ENCODE results near the gene CGAS. TPM values are rescaled to one million over a fixed set of nuclear protein-coding genes. Genes with fewer than 3 reads are reported as not detected.

The CGAS gene
- total and polyA plus RNA-seq, 9 of the 15 experiments (the other 6 are each of a cell fraction or from before 2014, with no cell fraction given), result 0.01 to 0.32 (median 0.06) TPM; not detected in 2

DNA sequence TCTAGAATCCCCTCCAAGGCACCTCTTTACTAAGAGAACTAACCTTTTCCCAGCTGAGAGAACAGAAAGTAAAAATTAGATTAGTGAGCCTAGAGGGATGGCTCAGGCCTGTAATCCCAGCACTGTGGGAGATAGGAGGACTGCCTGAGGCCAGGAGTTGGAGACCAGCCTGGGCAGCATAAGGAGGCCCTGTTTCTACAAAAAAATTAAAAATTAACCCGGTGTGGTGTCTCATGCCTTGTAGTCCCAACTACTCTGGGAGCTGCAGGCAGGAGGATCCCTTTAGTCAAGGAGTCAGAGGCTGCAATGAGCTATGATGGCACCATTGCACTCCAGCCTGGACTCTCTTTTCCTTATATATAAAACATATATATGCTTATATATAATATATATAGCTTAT lies 76.9 kb downstream of the CGAS start:
- Histone ChIP-seq H3K4me2 (ENCODE audit: insufficient read depth, low read length) (no peak overlapping the region), H3K9me3 (replicated peaks; ENCODE audit: control insufficient read depth, insufficient read depth, low read depth, low read length) (no peaks in the 10 kb centered on the region), H3K4me1 (replicated peaks in 1 of 2; ENCODE audit: control insufficient read depth in 2 of 2, insufficient read depth in 2 of 2, low read length in 2 of 2) (peaks cover 0 to 5% of the 10 kb centered on the region in 2 experiments; a peak in 1 of 5 replicates), H3K36me3 (ENCODE audit: control insufficient read depth, insufficient read depth, low read length) (no peaks in the 10 kb centered on the region), H3K27me3 (ENCODE audit: control insufficient read depth in 2 of 2, insufficient read depth in 2 of 2, low read length in 2 of 2) (no peaks in the 10 kb centered on the region), H3K79me2 (ENCODE audit: control insufficient read depth, insufficient read depth, low read length) (no peaks in the 10 kb centered on the region), H3K9ac (ENCODE audit: insufficient read depth in 1 of 2, low read depth in 2 of 2, low read length in 2 of 2) (no peak overlapping the region), H3K4me3 (no peak overlapping the region), H3K27ac (ENCODE audit: extremely low read depth, low read depth, low read length) (no peak overlapping the region), H2AFZ (ENCODE audit: low read depth, low read length) (no peak overlapping the region), H3K9me1 (ENCODE audit: control insufficient read depth, insufficient read depth, low read length) (no peaks in the 10 kb centered on the region), H4K20me1 (replicated peaks; ENCODE audit: control insufficient read depth, insufficient read depth, low read length) (no peaks in the 10 kb centered on the region)
- TF ChIP-seq ZNF143 (CRISPR knock-in tag; IDR thresholded peaks at IDR 0.05) (no peak), ZKSCAN3 (CRISPR knock-in tag; IDR thresholded peaks at IDR 0.05) (no peak), U2AF1 (optimal IDR thresholded peaks at IDR 0.05; ENCODE audit: low read depth, low read length) (no peak), KDM5B (IDR thresholded peaks at IDR 0.05; ENCODE audit: insufficient replicate concordance, low read depth, low read length) (no peak), ZBTB1 (CRISPR knock-in tag; IDR thresholded peaks at IDR 0.05; ENCODE audit: borderline replicate concordance, low read depth) (no peak), DDX20 (tag; IDR thresholded peaks at IDR 0.05; ENCODE audit: low read depth) (no peak)
- TF ChIP-seq, protein P1, sequence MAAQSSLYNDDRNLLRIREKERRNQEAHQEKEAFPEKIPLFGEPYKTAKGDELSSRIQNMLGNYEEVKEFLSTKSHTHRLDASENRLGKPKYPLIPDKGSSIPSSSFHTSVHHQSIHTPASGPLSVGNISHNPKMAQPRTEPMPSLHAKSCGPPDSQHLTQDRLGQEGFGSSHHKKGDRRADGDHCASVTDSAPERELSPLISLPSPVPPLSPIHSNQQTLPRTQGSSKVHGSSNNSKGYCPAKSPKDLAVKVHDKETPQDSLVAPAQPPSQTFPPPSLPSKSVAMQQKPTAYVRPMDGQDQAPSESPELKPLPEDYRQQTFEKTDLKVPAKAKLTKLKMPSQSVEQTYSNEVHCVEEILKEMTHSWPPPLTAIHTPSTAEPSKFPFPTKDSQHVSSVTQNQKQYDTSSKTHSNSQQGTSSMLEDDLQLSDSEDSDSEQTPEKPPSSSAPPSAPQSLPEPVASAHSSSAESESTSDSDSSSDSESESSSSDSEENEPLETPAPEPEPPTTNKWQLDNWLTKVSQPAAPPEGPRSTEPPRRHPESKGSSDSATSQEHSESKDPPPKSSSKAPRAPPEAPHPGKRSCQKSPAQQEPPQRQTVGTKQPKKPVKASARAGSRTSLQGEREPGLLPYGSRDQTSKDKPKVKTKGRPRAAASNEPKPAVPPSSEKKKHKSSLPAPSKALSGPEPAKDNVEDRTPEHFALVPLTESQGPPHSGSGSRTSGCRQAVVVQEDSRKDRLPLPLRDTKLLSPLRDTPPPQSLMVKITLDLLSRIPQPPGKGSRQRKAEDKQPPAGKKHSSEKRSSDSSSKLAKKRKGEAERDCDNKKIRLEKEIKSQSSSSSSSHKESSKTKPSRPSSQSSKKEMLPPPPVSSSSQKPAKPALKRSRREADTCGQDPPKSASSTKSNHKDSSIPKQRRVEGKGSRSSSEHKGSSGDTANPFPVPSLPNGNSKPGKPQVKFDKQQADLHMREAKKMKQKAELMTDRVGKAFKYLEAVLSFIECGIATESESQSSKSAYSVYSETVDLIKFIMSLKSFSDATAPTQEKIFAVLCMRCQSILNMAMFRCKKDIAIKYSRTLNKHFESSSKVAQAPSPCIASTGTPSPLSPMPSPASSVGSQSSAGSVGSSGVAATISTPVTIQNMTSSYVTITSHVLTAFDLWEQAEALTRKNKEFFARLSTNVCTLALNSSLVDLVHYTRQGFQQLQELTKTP (IDR thresholded peaks at IDR 0.05; ENCODE audit: low read depth in 1 of 2, partially characterized antibody in 2 of 2), result no peak
- ChIA-PET CTCF (ENCODE audit: low intra/inter-chr PET ratio) (no interaction called here), POLR2A (no interaction called here)
- BruUV-seq (replicated peaks), result no TSS peak
- in situ Hi-C loops (cut with MboI) (no loop called here), intact Hi-C loops (cut with micrococcal nuclease) (no loop called here)
- WGBS (ENCODE audit: insufficient coverage, low coverage, missing lambda C conversion rate), result 10% methylated on average over 1 of the region's 1 CpG
- ATAC-seq (no peak), DNase-seq (ENCODE audit: extremely low read depth in 1 of 4, low spot score in 3 of 4) (no peak), FAIRE-seq (no peak)

Small RNAs within 50 kb of the gene (small RNA-seq; reads per million reads assigned to genes)
- not detected for gene RN7SL827P
- not detected for gene RNU6-975P

Other genes starting within 250 kb of the CGAS start
Only the 7 nearest of the 10 such genes appear.
- gene KHDC1, start 189.1 kb downstream of the CGAS start, total RNA-seq (2014; rRNA removed), result 2.5 and 3.7 TPM in 2 replicates
- gene KHDC1, start 189.1 kb downstream of the CGAS start, total RNA-seq (2014; rRNA removed; fragmentation: Illumina TruSeq; extraction: Trizol), result 5.5 and 5.6 TPM in 2 replicates
- 5.3 and 5.8 TPM in 2 replicates for gene KHDC1, start 189.1 kb downstream of the CGAS start, total RNA-seq (2015; rRNA removed; fragmentation: Illumina TruSeq; extraction: Trizol)
- 7.6 and 8.0 TPM in 2 replicates for gene KHDC1, start 189.1 kb downstream of the CGAS start, total RNA-seq (2021)
- gene KHDC1, start 189.1 kb downstream of the CGAS start, polyA plus RNA-seq (2011; rRNA removed), result 7.5 and 9.1 TPM in 2 replicates
- 8.6 and 9.7 TPM in 2 replicates for gene KHDC1, start 189.1 kb downstream of the CGAS start, polyA plus RNA-seq (2014; fragmentation: Illumina TruSeq; extraction: Trizol)
- 10 to 100 TPM; 16.1 to 19.5 TPM for gene KHDC1, start 189.1 kb downstream of the CGAS start, polyA plus RNA-seq (2014; fragmentation: Nextera tagmentation; extraction: Ambion mirVana)
- gene KHDC1, start 189.1 kb downstream of the CGAS start, polyA plus RNA-seq (2014; rRNA removed), result 9.4 and 11.8 TPM in 2 replicates
- gene DPPA5, start 98.0 kb downstream of the CGAS start, total RNA-seq (2014; rRNA removed), result not detected in 2 replicates
- gene DPPA5, start 98.0 kb downstream of the CGAS start, total RNA-seq (2014; rRNA removed; fragmentation: Illumina TruSeq; extraction: Trizol), result not detected in 2 replicates
- gene DPPA5, start 98.0 kb downstream of the CGAS start, total RNA-seq (2015; rRNA removed; fragmentation: Illumina TruSeq; extraction: Trizol), result not detected in 2 replicates
- not detected in 2 replicates for gene DPPA5, start 98.0 kb downstream of the CGAS start, total RNA-seq (2021)
- not detected in 2 replicates for gene DPPA5, start 98.0 kb downstream of the CGAS start, polyA plus RNA-seq (2011; rRNA removed)
- gene DPPA5, start 98.0 kb downstream of the CGAS start, polyA plus RNA-seq (2014; fragmentation: Illumina TruSeq; extraction: Trizol), result not detected in 2 replicates
- not detected for gene DPPA5, start 98.0 kb downstream of the CGAS start, polyA plus RNA-seq (2014; fragmentation: Nextera tagmentation; extraction: Ambion mirVana)
- gene DPPA5, start 98.0 kb downstream of the CGAS start, polyA plus RNA-seq (2014; rRNA removed), result not detected in 2 replicates
- not detected in 2 replicates for gene KHDC3L, start 89.6 kb downstream of the CGAS start, total RNA-seq (2014; rRNA removed)
- not detected in 2 replicates for gene KHDC3L, start 89.6 kb downstream of the CGAS start, total RNA-seq (2014; rRNA removed; fragmentation: Illumina TruSeq; extraction: Trizol)
- not detected in 2 replicates for gene KHDC3L, start 89.6 kb downstream of the CGAS start, total RNA-seq (2015; rRNA removed; fragmentation: Illumina TruSeq; extraction: Trizol)
- not detected in 2 replicates for gene KHDC3L, start 89.6 kb downstream of the CGAS start, total RNA-seq (2021)
- gene KHDC3L, start 89.6 kb downstream of the CGAS start, polyA plus RNA-seq (2011; rRNA removed), result not detected in 2 replicates
- not detected in 2 replicates for gene KHDC3L, start 89.6 kb downstream of the CGAS start, polyA plus RNA-seq (2014; fragmentation: Illumina TruSeq; extraction: Trizol)
- gene KHDC3L, start 89.6 kb downstream of the CGAS start, polyA plus RNA-seq (2014; fragmentation: Nextera tagmentation; extraction: Ambion mirVana), result not detected
- not detected in 2 replicates for gene KHDC3L, start 89.6 kb downstream of the CGAS start, polyA plus RNA-seq (2014; rRNA removed)
- not detected in 2 replicates for gene OOEP, start 82.4 kb downstream of the CGAS start, total RNA-seq (2014; rRNA removed)
- gene OOEP, start 82.4 kb downstream of the CGAS start, total RNA-seq (2014; rRNA removed; fragmentation: Illumina TruSeq; extraction: Trizol), result not detected in 2 replicates
- gene OOEP, start 82.4 kb downstream of the CGAS start, total RNA-seq (2015; rRNA removed; fragmentation: Illumina TruSeq; extraction: Trizol), result not detected in 2 replicates
- gene OOEP, start 82.4 kb downstream of the CGAS start, total RNA-seq (2021), result not detected in 2 replicates
- gene OOEP, start 82.4 kb downstream of the CGAS start, polyA plus RNA-seq (2011; rRNA removed), result not detected in 2 replicates
- gene OOEP, start 82.4 kb downstream of the CGAS start, polyA plus RNA-seq (2014; fragmentation: Illumina TruSeq; extraction: Trizol), result not detected in 2 replicates
- gene OOEP, start 82.4 kb downstream of the CGAS start, polyA plus RNA-seq (2014; fragmentation: Nextera tagmentation; extraction: Ambion mirVana), result not detected
- not detected in 2 replicates for gene OOEP, start 82.4 kb downstream of the CGAS start, polyA plus RNA-seq (2014; rRNA removed)
- 0.32 TPM in 1 of 2 replicates, not detected in the other for gene DDX43, start 57.5 kb downstream of the CGAS start, total RNA-seq (2014; rRNA removed)
- gene DDX43, start 57.5 kb downstream of the CGAS start, total RNA-seq (2014; rRNA removed; fragmentation: Illumina TruSeq; extraction: Trizol), result 0.19 and 0.40 TPM in 2 replicates
- gene DDX43, start 57.5 kb downstream of the CGAS start, total RNA-seq (2015; rRNA removed; fragmentation: Illumina TruSeq; extraction: Trizol), result 0.19 and 0.25 TPM in 2 replicates
- gene DDX43, start 57.5 kb downstream of the CGAS start, total RNA-seq (2021), result 0.18 and 0.20 TPM in 2 replicates
- gene DDX43, start 57.5 kb downstream of the CGAS start, polyA plus RNA-seq (2011; rRNA removed), result 0.07 TPM in 1 of 2 replicates, not detected in the other
- 0.12 and 0.42 TPM in 2 replicates for gene DDX43, start 57.5 kb downstream of the CGAS start, polyA plus RNA-seq (2014; fragmentation: Illumina TruSeq; extraction: Trizol)
- gene DDX43, start 57.5 kb downstream of the CGAS start, polyA plus RNA-seq (2014; fragmentation: Nextera tagmentation; extraction: Ambion mirVana), result under 1 TPM; 0.10 to 0.27 TPM
- gene DDX43, start 57.5 kb downstream of the CGAS start, polyA plus RNA-seq (2014; rRNA removed), result 0.57 and 0.88 TPM in 2 replicates
- 49.5 and 49.8 TPM in 2 replicates for gene MTO1, start 9.4 kb upstream of the CGAS start, total RNA-seq (2014; rRNA removed)
- 62.3 and 67.2 TPM in 2 replicates for gene MTO1, start 9.4 kb upstream of the CGAS start, total RNA-seq (2014; rRNA removed; fragmentation: Illumina TruSeq; extraction: Trizol)
- gene MTO1, start 9.4 kb upstream of the CGAS start, total RNA-seq (2015; rRNA removed; fragmentation: Illumina TruSeq; extraction: Trizol), result 55.2 and 60.1 TPM in 2 replicates
- gene MTO1, start 9.4 kb upstream of the CGAS start, total RNA-seq (2021), result 42.3 and 53.7 TPM in 2 replicates
- 50.0 and 50.6 TPM in 2 replicates for gene MTO1, start 9.4 kb upstream of the CGAS start, polyA plus RNA-seq (2011; rRNA removed)
- gene MTO1, start 9.4 kb upstream of the CGAS start, polyA plus RNA-seq (2014; fragmentation: Illumina TruSeq; extraction: Trizol), result 48.6 and 49.3 TPM in 2 replicates
- gene MTO1, start 9.4 kb upstream of the CGAS start, polyA plus RNA-seq (2014; fragmentation: Nextera tagmentation; extraction: Ambion mirVana), result 10 to 100 TPM; 33.4 to 55.1 TPM
- 38.3 and 48.3 TPM in 2 replicates for gene MTO1, start 9.4 kb upstream of the CGAS start, polyA plus RNA-seq (2014; rRNA removed)
- gene EEF1A1, start 68.7 kb upstream of the CGAS start, total RNA-seq (2014; rRNA removed), result 8,400 and 9,577 TPM in 2 replicates
- gene EEF1A1, start 68.7 kb upstream of the CGAS start, total RNA-seq (2014; rRNA removed; fragmentation: Illumina TruSeq; extraction: Trizol), result 12,995 and 14,391 TPM in 2 replicates
- gene EEF1A1, start 68.7 kb upstream of the CGAS start, total RNA-seq (2015; rRNA removed; fragmentation: Illumina TruSeq; extraction: Trizol), result 12,931 and 13,052 TPM in 2 replicates
- gene EEF1A1, start 68.7 kb upstream of the CGAS start, total RNA-seq (2021), result 11,082 and 11,449 TPM in 2 replicates
- 17,323 and 19,925 TPM in 2 replicates for gene EEF1A1, start 68.7 kb upstream of the CGAS start, polyA plus RNA-seq (2011; rRNA removed)
- 11,237 and 11,368 TPM in 2 replicates for gene EEF1A1, start 68.7 kb upstream of the CGAS start, polyA plus RNA-seq (2014; fragmentation: Illumina TruSeq; extraction: Trizol)
- 1,000 to 10,000 TPM; 6,453 to 7,909 TPM for gene EEF1A1, start 68.7 kb upstream of the CGAS start, polyA plus RNA-seq (2014; fragmentation: Nextera tagmentation; extraction: Ambion mirVana)
- 9,792 and 9,810 TPM in 2 replicates for gene EEF1A1, start 68.7 kb upstream of the CGAS start, polyA plus RNA-seq (2014; rRNA removed)

Data from K562 (cell line).